Stimulated activated CD8-positive, alpha-beta memory T cell treated with anti-CD3 and anti-CD28 coated beads, Interleukin-4, amount 100 ng/mL, for 48 hours (primary cell): ENCODE results near the gene KRT7.
A peak's percentile ranks its signal among the peaks of the same experiment; 100 is the strongest.
"Not testable (repeated sequence)": the region's sequence is repeated elsewhere in the genome, so short reads cannot be mapped to it uniquely, and the experiment has no call there.

Source experiments
- DNase-seq: peaks from one replicate; pipeline ENCODE4 v3.0.0-alpha.2; 2020

Gene KRT7

DNA sequence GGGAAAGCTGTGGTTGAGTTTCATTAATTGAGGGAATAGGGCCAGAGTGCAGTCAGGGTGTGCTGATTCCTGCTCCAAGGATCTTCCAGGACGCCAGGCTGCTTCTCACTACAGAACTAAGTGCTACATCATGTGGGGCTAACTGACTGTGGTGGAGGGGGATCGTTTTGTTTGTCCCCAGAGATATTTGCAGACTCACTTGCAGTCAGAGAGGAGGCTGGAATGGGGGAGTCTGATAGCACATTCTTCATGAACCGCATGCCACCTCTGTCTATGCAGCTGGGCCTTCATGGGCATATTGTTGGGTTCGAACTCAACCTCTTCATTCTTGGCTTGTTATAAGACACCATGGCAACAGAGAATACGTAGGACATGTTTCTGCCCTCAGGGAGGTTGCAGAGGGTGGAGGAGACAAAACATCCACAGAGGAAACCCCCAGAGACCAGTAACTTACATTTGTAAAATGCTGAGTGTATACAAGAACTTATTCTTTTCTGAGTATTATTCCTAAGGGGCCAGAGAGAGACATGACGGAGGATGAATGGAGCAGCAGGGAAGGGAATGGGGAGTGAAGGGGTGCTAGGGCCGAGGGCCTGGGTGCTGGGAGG lies 13.0 kb downstream of the KRT7 start:
- DNase-seq = no peak

DNA sequence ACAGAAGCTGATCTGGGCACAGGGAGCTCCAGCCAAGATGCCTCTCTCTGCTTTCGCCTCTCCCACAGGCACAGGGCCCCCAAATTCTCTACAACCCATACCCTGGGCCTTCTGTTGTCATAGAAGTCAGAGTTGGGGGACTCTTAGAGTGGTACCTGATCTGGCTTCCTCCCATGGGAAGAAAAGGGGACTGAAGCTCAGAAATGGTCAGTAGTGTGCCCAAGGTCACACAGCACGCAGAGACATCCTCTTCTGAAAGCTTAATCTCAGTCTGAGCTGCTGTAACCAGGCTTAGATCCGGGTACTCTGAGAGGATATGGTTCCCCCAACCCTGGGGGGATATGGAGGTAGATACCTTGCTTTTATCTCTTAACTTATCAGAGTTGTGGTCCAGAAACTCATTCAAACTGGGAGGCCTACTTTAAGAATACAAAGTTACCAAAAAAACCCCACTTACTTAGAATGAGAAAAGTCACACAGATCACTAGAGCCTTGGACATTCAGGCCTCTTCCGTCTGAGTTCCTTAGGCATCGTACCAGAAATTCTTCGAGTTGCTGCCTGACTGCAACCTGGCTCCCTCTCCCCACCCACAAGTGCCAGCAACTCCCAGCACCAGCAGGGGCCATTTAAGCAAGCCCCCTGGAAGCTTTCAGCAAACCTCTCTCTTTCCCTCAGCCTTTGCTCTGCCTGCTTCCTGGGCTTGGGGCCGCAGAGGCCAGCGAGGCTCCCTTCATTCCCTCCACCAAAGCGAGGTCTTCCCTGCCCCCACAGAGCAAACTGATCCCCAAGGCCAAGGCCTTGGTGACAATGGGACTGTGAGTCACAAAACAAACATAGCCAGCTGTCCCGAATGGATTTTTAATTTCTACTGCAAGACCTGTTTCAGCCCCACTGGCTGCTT lies 13.9 kb downstream of the KRT7 start:
- DNase-seq = no peak

DNA sequence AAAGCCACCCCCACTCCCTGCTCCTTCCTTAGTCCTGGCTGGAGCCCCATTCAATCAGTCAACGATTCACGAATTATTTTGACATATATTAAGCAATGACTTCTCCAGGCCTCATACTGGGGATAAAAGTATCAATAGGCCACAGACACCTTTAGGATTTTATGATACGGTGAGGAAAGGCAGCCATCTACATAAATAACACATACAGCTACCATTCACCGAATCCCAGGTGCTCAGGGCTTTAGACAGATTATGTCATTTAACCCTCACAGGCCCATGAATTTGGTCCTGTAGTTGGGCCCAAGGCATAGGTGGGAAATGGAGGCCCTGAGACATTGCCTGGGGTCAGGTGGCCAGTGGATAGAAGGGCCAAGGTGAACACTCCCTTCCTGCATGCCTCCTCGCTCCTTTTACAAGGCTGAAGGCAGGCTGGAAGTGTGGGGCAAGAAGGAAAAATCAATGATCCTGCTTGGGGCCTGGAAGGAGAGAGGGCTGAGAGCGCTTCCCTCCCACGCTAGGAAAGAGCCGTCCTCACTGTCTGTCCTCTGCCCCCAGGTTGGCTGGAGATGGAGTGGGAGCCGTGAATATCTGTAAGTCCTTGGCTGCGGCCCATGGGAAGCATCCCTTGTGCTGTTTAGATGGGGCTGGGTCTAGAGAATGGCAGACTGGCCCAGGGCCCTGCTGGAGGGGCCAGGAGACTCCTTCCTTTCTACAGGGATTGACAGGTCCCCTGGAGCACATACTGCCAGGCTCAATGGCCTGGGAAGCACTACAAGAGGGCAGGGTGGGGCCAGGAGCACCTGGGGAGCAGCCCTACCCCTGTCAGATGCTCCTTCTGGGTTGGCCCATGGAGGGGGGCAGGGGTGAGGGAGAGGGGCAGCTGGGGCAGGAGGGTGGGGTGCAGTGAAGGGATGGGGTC lies 14.8 kb downstream of the KRT7 start:
- no peak for DNase-seq

DNA sequence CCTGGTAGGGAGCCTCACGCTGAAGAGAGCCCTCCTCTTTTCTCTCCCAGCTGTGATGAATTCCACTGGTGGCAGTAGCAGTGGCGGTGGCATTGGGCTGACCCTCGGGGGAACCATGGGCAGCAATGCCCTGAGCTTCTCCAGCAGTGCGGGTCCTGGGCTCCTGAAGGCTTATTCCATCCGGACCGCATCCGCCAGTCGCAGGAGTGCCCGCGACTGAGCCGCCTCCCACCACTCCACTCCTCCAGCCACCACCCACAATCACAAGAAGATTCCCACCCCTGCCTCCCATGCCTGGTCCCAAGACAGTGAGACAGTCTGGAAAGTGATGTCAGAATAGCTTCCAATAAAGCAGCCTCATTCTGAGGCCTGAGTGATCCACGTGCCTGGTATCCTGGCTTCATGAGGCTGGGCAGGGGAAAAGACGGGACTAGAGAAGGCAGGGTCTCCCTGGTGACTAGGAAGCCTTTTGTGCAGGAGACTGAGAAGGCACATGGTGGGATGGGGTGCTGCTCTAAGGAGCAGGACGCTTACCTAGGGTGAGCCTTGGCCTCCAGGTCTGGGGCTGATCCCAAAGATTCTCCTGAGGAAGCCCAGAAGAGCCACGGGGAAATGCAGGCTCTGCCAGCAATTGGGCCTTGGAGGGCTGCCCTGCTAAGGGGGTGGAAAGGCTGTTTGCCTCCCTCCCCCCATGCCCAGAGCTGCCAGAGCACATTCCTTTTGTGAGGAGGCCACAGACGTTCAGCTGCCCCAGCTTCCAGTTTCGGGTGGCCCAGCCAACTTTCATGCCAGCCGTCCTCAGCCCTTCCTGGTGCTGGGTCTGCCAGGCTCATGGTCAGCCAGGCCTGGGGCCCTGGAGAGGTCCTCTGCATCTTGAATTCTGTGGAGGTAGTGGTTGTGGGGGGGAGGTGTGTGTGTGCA lies 15.8 kb downstream of the KRT7 start:
- peak; percentile 10 for DNase-seq

DNA sequence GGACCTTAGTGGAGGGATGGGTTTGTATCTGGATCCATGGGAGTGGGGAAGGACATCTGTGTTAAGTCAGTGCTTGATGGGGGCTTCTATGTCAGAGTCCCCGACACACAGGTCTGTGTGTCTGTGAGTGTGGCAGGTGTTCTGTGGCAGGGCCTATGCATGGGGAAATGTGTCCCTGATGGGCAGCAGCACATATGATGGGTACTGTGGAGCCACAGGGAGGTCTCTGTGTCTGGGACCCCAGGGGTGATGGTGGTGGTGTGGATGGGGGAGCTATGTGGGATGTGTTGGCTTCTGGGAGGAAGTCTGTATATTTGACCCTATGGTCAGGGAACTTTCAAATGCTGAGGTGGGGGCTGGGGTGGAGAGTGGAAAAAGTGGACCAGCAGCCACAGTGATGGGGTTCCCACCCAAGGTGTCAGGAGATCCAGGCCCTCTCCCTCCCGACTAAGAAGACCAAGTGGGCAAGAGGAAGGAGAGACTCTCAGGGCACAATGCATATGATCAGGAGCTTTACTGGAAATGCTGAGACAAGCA lies 16.5 kb downstream of the KRT7 start:
- DNase-seq = no peak

DNA sequence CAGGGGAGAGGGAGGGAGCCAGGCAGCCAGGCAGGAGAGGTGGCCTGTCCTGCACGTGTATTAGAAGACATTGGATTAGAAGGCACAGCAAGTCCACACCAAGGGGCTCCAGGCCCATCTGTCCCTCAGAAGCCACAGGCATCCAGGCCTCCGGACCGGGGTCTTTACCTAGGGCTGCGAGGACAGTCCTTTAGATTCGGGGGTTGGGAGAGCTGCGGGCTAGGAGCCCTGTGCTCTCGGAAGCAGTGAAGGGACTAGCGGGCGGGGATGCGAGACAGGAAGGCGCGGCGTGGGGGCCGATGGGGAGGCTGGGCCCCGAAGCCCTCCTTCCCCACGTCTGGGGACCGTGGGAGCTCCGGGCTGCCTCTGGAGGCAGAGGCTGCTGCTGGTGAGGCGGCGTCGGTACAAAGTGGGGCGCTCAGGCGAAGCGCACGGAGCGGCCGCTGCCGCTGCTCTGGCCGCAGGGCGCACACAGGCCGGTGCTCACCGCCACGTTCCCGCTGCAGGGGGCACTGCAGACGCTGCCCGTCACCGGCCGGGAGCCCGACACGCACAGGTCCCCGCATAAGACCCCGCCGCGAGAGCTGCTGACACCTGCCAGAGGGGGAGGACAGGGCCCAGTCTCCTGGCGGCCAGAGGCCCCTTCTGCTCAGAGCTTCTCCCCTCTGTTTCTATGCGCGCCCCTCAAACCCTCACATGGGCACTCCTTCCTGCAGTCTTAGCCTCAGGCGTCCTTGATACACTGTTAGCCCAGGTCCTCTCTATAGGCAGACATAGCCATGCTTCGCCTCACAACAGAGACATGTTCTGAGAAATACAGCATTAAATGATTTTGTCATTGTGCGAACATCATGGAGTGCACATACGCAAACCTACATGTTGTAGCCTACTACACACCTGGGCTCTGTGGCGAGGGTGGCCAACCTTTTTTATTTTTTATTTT lies 17.3 kb downstream of the KRT7 start:
- no peak for DNase-seq

DNA sequence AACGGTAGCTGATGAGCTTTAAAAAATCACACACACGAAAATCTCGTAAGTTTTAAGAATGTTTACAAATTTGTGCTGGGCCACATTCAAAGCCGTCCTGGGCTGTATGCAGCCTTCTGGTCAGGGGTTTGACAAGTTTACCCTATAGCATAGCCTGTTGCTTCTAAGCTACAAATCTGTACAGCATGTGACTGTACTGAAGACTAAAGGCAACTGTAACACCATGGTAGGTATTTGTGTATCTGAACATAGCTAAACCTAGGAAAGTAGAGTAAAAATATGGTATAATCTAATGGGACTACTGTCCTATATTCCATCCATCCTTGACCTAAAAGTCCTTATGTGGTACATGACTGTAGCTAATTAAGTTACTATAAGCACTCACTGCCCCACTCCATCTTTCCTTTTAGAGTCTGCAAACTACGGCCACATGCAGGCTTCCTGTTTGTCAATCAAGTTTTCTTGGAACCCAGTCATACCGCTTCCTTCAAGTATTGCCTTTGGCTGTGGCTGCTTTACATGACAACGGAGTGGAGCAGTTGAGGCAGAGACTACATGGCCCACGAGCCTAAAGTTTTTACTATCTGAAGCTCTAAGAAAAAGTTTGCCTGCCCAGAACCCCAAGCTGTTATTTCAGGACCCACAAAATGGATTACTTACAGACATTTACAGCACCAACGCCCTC lies 18.5 kb downstream of the KRT7 start:
- no peak for DNase-seq

DNA sequence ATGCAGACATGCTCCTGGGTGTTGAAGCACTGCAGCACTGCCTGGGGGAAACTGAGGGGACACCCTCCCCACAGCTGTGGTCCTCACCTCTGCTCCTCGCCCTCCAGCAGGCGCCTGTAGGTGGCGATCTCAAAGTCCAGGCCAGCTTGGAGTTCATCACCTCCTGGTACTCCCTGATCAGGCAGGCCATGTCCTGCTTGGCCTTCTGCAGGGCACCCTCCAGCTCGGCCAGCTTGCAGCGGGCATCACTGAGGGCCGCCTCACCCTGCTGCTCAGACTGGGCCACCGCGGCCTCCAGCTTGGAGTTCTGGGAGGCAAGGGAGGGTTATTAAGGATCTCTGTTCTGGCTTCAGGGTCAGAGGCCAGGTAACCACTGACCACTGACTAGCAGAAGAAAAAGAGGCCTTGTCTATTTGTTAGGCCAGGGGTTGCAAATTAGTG lies 19.2 kb downstream of the KRT7 start:
- DNase-seq = peak; percentile 44

DNA sequence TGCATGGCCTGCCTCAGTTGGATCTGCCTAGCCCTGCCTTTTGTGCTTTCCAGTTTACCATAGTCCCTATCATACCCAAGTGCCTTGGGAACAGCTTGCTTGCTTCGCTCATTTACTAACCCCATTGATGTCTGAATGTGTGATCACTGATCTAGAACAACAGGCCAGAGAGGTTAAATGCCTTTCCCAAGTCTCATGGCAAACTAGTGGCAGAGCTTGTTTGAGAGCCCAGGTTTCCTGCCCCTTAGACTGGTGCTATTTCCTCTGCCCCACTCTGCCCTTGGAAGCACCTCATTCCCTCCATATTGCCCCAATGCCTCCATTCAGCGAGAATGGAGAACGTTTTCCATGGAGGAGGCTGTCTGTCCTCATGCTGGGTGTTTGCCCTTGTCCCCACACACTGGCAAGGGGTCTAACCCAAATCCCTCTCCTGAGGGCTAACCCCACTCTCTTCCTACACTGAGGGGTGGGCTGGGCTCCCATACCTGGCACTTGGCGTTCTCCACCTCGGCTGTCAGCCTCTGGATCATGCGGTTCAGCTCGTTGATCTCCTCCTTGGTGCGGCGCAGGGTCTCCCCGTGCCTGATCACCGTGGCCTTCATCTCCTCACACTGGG lies 19.8 kb downstream of the KRT7 start:
- DNase-seq = no peak

DNA sequence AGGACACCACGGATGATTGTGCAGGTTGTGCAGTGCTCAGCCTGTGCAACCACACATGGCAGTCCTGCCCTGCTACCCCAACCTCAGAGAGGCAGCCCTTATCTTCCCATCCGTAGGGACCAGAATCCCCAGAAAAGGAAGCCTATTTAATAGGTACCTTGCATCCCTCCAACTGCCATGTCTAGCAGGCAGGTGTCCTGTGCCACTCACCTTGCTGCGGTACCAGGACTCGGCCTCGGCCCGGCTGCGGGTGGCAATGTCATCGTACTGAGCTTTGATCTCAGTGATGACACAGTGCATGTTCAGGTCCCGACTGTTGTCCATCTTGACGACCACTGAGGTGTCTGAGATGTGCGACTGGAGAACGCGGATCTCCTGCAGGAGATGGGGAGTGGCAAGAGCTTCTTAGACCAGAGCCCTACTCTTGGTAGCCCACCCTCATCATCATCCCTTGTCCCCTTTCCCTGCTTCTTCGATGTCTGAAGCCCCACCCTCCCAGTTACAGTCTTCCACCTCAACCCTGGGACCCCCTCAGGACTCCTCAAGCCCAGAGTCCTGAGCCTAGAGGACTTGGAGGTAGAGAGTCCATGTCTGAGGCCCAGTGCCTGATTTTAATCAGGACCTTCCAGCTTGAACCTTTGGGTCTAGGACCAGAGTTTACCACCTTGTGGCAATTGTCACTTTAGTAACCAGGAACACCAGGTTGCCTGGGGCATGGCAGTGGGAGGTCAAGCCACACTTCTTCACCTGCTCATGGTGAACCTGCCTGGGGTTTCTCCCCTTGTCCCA lies 20.5 kb downstream of the KRT7 start:
- no peak for DNase-seq

DNA sequence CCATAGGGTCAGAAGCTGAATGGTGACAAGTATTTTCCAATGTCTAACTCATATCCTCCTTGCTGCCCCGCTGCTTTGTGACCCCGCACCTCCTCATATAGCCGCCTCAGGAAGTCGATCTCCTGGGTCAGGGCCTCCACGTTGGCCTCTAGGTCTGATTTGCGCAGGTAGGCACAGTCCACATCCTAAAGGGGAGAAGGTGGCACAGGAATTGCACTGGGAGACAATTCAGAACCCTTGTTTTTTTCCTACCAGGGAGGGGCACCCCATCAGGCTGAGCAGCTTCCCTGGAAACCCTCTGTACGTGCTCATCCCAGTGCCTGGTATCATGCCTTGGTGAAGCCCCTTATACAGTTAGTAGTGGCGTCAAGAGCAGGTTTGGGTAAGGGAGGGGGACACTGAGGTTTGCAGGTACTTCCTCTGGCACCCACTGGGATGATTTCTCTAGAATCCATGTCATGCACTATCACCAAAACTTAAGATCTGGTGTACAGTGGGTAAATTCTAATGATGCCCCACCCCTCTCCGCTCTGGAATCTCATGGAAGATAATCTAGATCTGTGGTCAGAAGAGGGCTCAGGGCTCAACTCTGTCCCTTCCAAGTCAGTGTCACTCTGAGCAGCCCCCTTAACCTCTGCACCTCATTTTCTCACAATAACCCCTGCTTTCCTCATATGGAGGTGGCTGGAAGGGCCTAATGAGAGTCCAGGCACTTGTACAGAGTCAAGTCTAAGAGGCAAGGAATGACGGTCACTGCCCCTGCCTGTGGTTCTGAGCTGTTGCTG lies 21.3 kb downstream of the KRT7 start:
- DNase-seq = no peak

DNA sequence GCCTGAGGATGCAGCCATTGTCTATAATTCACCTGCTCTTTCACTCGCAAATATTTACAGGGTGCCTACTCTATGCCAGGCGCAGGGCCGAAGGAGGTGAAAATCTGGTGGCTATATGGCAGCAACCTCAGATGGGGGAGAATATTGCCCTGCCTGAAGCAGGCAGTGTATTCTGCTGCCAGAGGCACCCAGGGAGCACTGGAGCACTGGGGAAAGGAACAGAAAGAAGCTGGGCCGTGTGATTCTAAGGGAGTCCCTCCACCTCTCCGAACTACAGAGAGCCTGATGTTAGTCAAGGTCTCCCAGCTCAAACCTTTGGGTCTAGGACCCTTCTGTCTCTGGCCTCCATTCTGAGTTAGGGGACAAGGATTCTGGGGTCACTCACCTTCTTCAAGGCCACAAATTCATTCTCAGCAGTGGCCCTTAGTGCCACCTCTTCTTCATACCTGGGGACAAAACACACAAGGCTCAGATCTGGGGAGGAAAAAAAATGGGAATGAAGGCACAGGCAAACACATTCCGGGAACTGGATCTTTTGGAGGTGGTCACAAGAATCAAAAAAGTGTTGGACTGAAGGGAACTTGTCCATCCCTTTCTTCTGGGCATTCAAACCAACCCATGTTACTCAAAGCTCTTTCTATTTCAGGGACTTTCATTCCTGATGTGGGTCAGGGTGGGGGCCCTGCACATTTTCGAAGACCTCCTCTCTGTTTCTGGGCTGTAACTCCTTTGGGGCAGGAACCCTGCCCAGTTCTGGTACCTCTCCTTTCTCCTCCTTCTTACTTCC lies 22.1 kb downstream of the KRT7 start:
- DNase-seq = no peak

DNA sequence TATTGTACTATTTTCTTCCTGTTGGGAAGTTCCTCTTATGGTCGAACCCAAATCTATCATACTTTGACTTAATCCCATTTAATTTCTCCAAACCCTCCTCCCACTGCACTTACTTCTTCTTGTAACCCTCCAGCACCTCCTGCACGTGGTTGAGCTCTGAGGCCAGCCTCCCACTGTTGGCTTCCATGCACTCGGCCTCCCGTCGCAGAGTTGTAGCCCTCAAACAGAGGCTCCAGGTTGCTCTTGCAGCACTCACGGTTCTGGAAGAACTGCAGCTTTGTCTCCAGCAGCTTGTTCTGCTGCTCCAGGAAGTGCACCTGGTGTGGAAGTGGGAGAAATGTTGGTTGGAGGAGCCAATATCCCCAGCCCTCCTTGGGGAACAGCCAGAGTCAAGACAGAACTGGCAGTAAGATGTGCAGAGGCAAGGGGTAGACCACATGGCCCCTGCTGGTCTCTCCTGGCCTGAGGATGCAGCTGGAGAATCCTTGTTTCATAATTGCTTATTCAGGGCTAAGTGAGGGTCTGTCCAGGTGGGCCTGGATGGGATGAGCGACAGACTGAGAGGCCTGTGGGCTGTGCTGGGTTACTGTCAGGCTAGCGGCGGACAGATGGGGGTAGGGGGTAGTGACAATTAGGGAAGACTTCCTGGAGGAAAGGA lies 23.0 kb downstream of the KRT7 start:
- DNase-seq = no peak

DNA sequence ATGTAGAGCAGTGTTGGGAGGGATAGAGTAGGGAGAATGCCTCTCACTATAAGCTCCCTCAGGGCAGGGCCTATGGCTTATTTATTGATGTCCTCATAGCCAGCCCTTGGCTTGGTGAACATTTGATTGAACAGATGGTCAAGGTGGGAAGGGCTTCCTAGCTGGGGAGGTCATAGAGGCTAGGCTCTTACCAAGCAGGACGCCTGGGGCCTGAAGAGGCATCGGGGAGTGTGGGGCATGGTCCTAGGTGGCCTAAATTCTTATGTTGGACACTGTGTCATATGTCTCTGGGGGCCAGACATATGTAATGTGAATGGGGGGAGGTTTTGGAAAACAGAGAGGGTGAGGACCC lies 23.5 kb downstream of the KRT7 start:
- no peak for DNase-seq

DNA sequence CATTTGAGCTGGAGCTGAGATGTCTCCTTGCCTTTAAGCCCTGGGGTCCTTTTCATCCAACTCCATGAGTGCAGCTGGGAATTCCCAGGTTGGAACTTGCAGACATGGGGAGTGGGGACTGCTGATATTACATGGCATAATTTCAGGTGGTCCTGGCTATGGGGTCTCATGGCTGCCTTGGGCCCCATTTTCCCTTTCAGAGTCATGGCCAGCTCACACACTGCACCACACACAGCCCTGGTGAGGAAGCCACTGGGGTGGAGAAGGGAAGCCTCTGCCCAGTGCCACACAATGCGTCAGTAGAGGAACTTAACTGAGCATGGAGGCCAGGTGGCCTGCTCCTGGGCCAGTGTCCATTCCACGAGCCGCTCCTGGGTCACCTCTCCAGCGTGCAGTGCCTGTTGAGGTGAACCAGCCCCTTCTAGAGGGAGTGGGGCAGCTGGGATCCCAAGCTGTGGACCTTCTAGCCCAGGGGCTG lies 24.1 kb downstream of the KRT7 start:
- DNase-seq = no peak

DNA sequence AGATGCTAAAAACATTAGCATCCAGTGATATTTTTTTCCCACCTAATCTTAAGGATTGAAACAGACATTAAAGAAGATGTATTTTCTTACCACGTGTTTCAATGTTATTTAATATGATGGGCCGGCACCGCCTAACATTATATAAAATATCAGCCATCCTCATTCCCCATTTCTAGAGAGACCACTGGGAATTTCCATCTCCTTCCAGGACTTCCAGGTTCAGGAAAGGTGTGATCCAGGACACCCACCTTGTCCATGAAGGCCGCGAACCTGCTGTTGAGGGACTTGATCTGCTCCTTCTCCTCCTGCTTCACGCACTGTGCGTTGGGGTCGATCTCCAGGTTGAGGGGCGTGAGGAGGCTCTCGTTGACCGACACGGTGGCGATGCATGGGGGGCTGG lies 24.9 kb downstream of the KRT7 start:
- DNase-seq = not testable (repeated sequence)
